TTC549 (cell line): ENCODE data around the gene GBP5.
"Not testable (repeated sequence)": the region's sequence is repeated elsewhere in the genome, so short reads cannot be mapped to it uniquely, and the experiment has no call there.

Source experiments
- FAIRE-seq: peaks from 2 replicates; lab custom pipeline; 2012; peaks lifted over from hg19 to GRCh38; lab: Jason Lieb, UNC

GBP5 gene

GRCh38 chr1:89272269-89273041 is at the start of gene GBP5:
Gene GBP5 (minus strand): TSS chr1:89272860. CDS start chr1:89269555, 3,305 bp downstream.
- FAIRE-seq, result not testable (repeated sequence)

- FAIRE-seq, result no peak
These were observed 49.7 kb upstream of the GBP5 start for GRCh38 chr1:89322402-89322801.

- FAIRE-seq, result no peak
These were observed 39.9 kb upstream of the GBP5 start for GRCh38 chr1:89312572-89312971.

GRCh38 chr1:89311757-89312156 is 39.1 kb upstream of the GBP5 start:
- FAIRE-seq, result no peak

GRCh38 chr1:89310976-89311375 is 38.3 kb upstream of the GBP5 start:
- no peak for FAIRE-seq

GRCh38 chr1:89310505-89310904 is 37.8 kb upstream of the GBP5 start:
- no peak for FAIRE-seq

GRCh38 chr1:89309828-89310227 is 37.2 kb upstream of the GBP5 start:
- FAIRE-seq, result no peak

GRCh38 chr1:89306273-89306672 is 33.6 kb upstream of the GBP5 start:
- FAIRE-seq, result no peak

- FAIRE-seq, result no peak
These were observed 32.8 kb upstream of the GBP5 start for GRCh38 chr1:89305493-89305892.

GRCh38 chr1:89304572-89305230 is 32.0 kb upstream of the GBP5 start:
- no peak for FAIRE-seq

GRCh38 chr1:89302697-89303332 is 30.2 kb upstream of the GBP5 start:
- FAIRE-seq, result no peak

- FAIRE-seq, result not testable (repeated sequence)
These were observed 27.2 kb upstream of the GBP5 start for GRCh38 chr1:89299739-89300463.

- FAIRE-seq, result no peak
These were observed 25.8 kb upstream of the GBP5 start for GRCh38 chr1:89298461-89298860.

- FAIRE-seq, result no peak
These were observed 22.5 kb upstream of the GBP5 start for GRCh38 chr1:89295187-89295586.

GRCh38 chr1:89291276-89291675 is 18.6 kb upstream of the GBP5 start:
- no peak for FAIRE-seq

GRCh38 chr1:89288051-89288340 is 15.3 kb upstream of the GBP5 start:
- FAIRE-seq, result no peak

- FAIRE-seq, result no peak
These were observed 14.8 kb upstream of the GBP5 start for GRCh38 chr1:89287181-89288050.

GRCh38 chr1:89286549-89287180 is 14.0 kb upstream of the GBP5 start:
- FAIRE-seq, result no peak

GRCh38 chr1:89285745-89286380 is 13.2 kb upstream of the GBP5 start:
- FAIRE-seq, result no peak

- not testable (repeated sequence) for FAIRE-seq
These were observed 11.6 kb upstream of the GBP5 start for GRCh38 chr1:89284078-89284763.
